A549 (cell line): ENCODE data around the gene SMTNL2. TPM values are rescaled to one million over a fixed set of nuclear protein-coding genes. Genes with fewer than 3 reads are reported as not detected.
A peak's percentile ranks its signal among the peaks of the same experiment; 100 is the strongest.

Experiments used
- ATAC-seq, 2 experiments: fragments of 200-7000 bp in 1 of 2; fragments of >200 bp in 1 of 2; cut with Nextera tagmentation in 1 of 2; cut with Tn5 transposase in 1 of 2; 3 replicates each; pipeline versions ENCODE4 v1.8.0 to v1.9.1; 2018 to 2020; ENCODE audit warnings: mild to moderate bottlenecking in 1 of 2, moderate library complexity in 1 of 2
- CTCF ChIA-PET: fragments of 300-600 bp; sonication (Branson Sonifier 250); formaldehyde crosslinking; extraction: SDS; loops from one replicate; lab custom pipeline; 2021; ENCODE audit warnings: antibody characterized with exemption, inconsistent platforms; lab: Yijun Ruan, JAX
- POLR2A ChIA-PET: fragments of 350-600 bp; formaldehyde crosslinking; extraction: SDS; loops from one replicate; lab custom pipeline; 2021; ENCODE audit warnings: antibody characterized with exemption, inconsistent platforms; lab: Yijun Ruan, JAX
- DNase-seq, 2 experiments: peaks; one replicate each; pipeline versions ENCODE4 v3.0.0 to v3.0.0-alpha.2; 2011 to 2016; ENCODE audit warnings: low read depth in 1 of 2, low spot score in 1 of 2
- FAIRE-seq: peaks from 2 replicates; lab custom pipeline; 2011; peaks lifted over from hg19 to GRCh38; lab: Jason Lieb, UNC
- H3K27ac ChIP-seq, 2 experiments: fragments of >200 bp; sonication (Bioruptor Twin); formaldehyde crosslinking; 3 replicates each; pipeline ENCODE4 v1.5.1; 2016 to 2017
- H3K4me1 ChIP-seq: fragments of >200 bp; sonication (Bioruptor Twin); formaldehyde crosslinking; 3 replicates; pipeline ENCODE4 v1.6.1; 2016
- H3K4me2 ChIP-seq: fragments of >200 bp; sonication (Bioruptor Twin); formaldehyde crosslinking; 3 replicates; pipeline ENCODE4 v1.6.1; 2016
- H3K4me3 ChIP-seq: fragments of >200 bp; sonication (Bioruptor Twin); formaldehyde crosslinking; 3 replicates; pipeline ENCODE4 v1.5.1; 2016
- H3K9me3 ChIP-seq: fragments of >200 bp; sonication (Bioruptor Twin); formaldehyde crosslinking; 3 replicates; pipeline ENCODE4 v1.6.1; 2016
- BHLHE40 ChIP-seq: IDR thresholded peaks from 2 replicates; pipeline ENCODE4 v1.6.1; 2012; ENCODE audit warnings: low read depth, low read length, inconsistent platforms
- CBX2 ChIP-seq: fragments of 200-600 bp; sonication (generic); IDR thresholded peaks from 2 replicates; pipeline ENCODE4 v1.6.1; 2016; ENCODE audit warnings: low read depth, mild to moderate bottlenecking, borderline replicate concordance
- CHD4 ChIP-seq: fragments of 200-600 bp; sonication (generic); IDR thresholded peaks from 2 replicates; pipeline ENCODE4 v1.6.1; 2016; ENCODE audit warnings: antibody characterized with exemption, mild to moderate bottlenecking, borderline replicate concordance
- EP300 ChIP-seq, 2 experiments: fragments of >200 bp; sonication (Bioruptor Twin); formaldehyde crosslinking; IDR thresholded peaks; 2 replicates in 1 of 2; 3 replicates in 1 of 2; pipeline ENCODE4 v1.6.1; 2016 to 2017
- FOSB ChIP-seq: fragments of 250-450 bp; sonication (Bioruptor Pico); IDR thresholded peaks from 2 replicates; pipeline ENCODE4 v1.5.0; 2020; ENCODE audit warnings: mild to moderate bottlenecking, moderate library complexity
- FOXS1 ChIP-seq: fragments of 250-450 bp; sonication (Bioruptor Pico); IDR thresholded peaks from 2 replicates; pipeline ENCODE4 v1.5.0; 2020; ENCODE audit warnings: mild to moderate bottlenecking, moderate library complexity
- HDAC2 ChIP-seq: fragments of 200-600 bp; sonication (generic); IDR thresholded peaks from 2 replicates; pipeline ENCODE4 v1.6.1; 2016
- KDM1A ChIP-seq: fragments of 200-600 bp; sonication (generic); IDR thresholded peaks from 2 replicates; pipeline ENCODE4 v1.6.1; 2016; ENCODE audit warnings: low read depth, mild to moderate bottlenecking
- NPAS2 ChIP-seq: fragments of 250-450 bp; sonication (Bioruptor Pico); IDR thresholded peaks from 2 replicates; pipeline ENCODE4 v1.8.0; 2022; ENCODE audit warnings: mild to moderate bottlenecking, moderate library complexity, borderline replicate concordance
- PHF8 ChIP-seq: fragments of 200-600 bp; sonication (generic); IDR thresholded peaks from 2 replicates; pipeline ENCODE4 v1.6.1; 2016; ENCODE audit warnings: low read depth, mild to moderate bottlenecking, antibody characterized with exemption, moderate library complexity, borderline replicate concordance
- POLR2AphosphoS2 ChIP-seq: conservative IDR thresholded peaks from 2 replicates; pipeline ENCODE4 v1.6.1; 2012; ENCODE audit warnings: low read length, improper control_type of control experiment, inconsistent platforms
- RCOR1 ChIP-seq: fragments of 150-350 bp; IDR thresholded peaks from 2 replicates; pipeline ENCODE4 v1.6.1; 2014; ENCODE audit warnings: antibody characterized with exemption, low read length, low read depth
- SMC3 ChIP-seq: fragments of >200 bp; sonication (Bioruptor Twin); formaldehyde crosslinking; IDR thresholded peaks from 3 replicates; pipeline ENCODE4 v1.6.1; 2018; ENCODE audit warnings: inconsistent platforms
- TFCP2L1 ChIP-seq: fragments of 250-450 bp; sonication (Bioruptor Pico); IDR thresholded peaks from 2 replicates; pipeline ENCODE4 v1.5.0; 2021; ENCODE audit warnings: mild to moderate bottlenecking
- ZC3H11A ChIP-seq: fragments of 450-650 bp; IDR thresholded peaks from 2 replicates; pipeline ENCODE4 v1.6.1; 2014; ENCODE audit warnings: antibody characterized with exemption, mild to moderate bottlenecking
- ZNF302 ChIP-seq: fragments of 250-450 bp; sonication (Bioruptor Pico); IDR thresholded peaks from 2 replicates; pipeline ENCODE4 v1.9.0; 2021; ENCODE audit warnings: inconsistent platforms, mild to moderate bottlenecking, moderate library complexity
- WGBS: methylation state at CpG from one replicate; pipeline ENCODE4 v1.1.6; 2017; ENCODE audit errors: missing lambda C conversion rate; 5-methylcytosine and 5-hydroxymethylcytosine counted together
- polyA plus RNA-seq, 4 experiments: library from polyadenylated mRNA; depleted of rRNA in 3 of 4; stranded (reverse); fragments of >200 nt; fragmentation: RNase III in 1 of 4; extraction: RNeasy Plus Mini Kit Qiagen cat#74134 plus additional on column Dnase treatment in 1 of 4; gene quantifications; 2 replicates in 3 of 4; 3 replicates in 1 of 4; pipeline ENCODE4 v1.2.3, GENCODE V29; 2011 to 2017
- TF ChIP-seq, protein P1 (sequence below): fragments of >200 bp; sonication (Bioruptor Twin); formaldehyde crosslinking; IDR thresholded peaks from 3 replicates; pipeline ENCODE4 v1.6.1; 2016
- TF ChIP-seq, protein P2 (sequence below): fragments of 250-450 bp; sonication (Bioruptor Pico); IDR thresholded peaks from 2 replicates; pipeline ENCODE4 v1.5.0; 2020; ENCODE audit warnings: low read depth, mild to moderate bottlenecking, moderate library complexity
- TF ChIP-seq, protein P3 (sequence below): IDR thresholded peaks from 2 replicates; pipeline ENCODE4 v1.6.1; 2012
- TF ChIP-seq, protein P4 (sequence below): fragments of 250-450 bp; sonication (Bioruptor Pico); IDR thresholded peaks from 2 replicates; pipeline ENCODE4 v1.5.0; 2021; ENCODE audit warnings: mild to moderate bottlenecking, moderate library complexity, borderline replicate concordance
- TF ChIP-seq, protein P5 (sequence below): IDR thresholded peaks from 2 replicates; pipeline ENCODE4 v1.6.1; 2012; ENCODE audit warnings: low read depth, borderline replicate concordance
- TF ChIP-seq, protein P6 (sequence below): fragments of 200-600 bp; sonication (generic); IDR thresholded peaks from 2 replicates; pipeline ENCODE4 v1.6.1; 2016; ENCODE audit warnings: antibody characterized with exemption, mild to moderate bottlenecking, moderate library complexity
- TF ChIP-seq, protein P7 (sequence below): fragments of 450-650 bp; IDR thresholded peaks from 2 replicates; pipeline ENCODE4 v1.6.1; 2014; ENCODE audit warnings: antibody characterized with exemption

SMTNL2 gene
- polyA plus RNA-seq, 2 of the 4 experiments (the other 2 are of a cell fraction), result 0.05 to 0.06 TPM

DNA sequence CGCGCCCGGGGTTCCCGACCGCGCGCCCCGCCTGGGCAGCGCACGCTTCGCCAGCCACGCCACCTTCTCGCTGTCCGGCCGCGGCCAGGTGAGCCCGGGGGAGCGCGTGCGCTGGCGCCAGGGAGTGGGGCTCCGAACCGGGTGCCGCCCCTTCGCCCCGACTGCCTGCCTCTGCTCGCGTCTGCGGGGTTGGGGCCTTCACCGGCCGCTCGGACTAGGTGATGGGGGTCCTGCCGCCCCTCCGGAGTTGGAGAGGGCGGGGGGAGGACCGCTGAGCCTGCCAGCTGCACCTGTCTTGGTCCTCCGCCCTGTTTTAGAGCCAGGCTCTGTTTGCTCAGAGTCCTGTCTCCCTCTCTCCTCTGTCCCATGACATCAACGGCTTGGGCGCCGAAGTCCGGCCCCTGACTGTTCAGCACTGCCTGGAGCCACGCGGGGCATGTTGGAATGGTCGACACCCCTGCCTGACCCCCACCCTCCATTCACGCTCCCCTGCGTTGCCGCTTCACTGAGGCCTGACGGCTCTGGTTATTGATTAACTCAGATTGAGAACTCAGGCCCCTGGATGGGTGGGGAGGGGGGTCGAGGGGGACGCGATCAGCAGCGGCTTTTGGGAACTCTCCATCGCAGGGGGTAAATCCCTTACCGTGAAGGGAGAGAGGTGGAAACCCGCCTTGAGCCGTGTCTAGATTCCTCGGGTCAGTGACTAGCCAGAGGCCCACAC, 748 bp downstream of the SMTNL2 start:
- TF ChIP-seq PHF8, result no peak
- TF ChIP-seq EP300 (IDR thresholded peaks at IDR 0.05), result no peak
- no peak for TF ChIP-seq KDM1A
- TF ChIP-seq, protein P1, sequence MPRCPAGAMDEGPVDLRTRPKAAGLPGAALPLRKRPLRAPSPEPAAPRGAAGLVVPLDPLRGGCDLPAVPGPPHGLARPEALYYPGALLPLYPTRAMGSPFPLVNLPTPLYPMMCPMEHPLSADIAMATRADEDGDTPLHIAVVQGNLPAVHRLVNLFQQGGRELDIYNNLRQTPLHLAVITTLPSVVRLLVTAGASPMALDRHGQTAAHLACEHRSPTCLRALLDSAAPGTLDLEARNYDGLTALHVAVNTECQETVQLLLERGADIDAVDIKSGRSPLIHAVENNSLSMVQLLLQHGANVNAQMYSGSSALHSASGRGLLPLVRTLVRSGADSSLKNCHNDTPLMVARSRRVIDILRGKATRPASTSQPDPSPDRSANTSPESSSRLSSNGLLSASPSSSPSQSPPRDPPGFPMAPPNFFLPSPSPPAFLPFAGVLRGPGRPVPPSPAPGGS, result no peak
- TF ChIP-seq, protein P2, sequence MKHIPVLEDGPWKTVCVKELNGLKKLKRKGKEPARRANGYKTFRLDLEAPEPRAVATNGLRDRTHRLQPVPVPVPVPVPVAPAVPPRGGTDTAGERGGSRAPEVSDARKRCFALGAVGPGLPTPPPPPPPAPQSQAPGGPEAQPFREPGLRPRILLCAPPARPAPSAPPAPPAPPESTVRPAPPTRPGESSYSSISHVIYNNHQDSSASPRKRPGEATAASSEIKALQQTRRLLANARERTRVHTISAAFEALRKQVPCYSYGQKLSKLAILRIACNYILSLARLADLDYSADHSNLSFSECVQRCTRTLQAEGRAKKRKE (CRISPR knock-in tag), result no peak
- no peak for TF ChIP-seq CBX2
- TF ChIP-seq, protein P3, sequence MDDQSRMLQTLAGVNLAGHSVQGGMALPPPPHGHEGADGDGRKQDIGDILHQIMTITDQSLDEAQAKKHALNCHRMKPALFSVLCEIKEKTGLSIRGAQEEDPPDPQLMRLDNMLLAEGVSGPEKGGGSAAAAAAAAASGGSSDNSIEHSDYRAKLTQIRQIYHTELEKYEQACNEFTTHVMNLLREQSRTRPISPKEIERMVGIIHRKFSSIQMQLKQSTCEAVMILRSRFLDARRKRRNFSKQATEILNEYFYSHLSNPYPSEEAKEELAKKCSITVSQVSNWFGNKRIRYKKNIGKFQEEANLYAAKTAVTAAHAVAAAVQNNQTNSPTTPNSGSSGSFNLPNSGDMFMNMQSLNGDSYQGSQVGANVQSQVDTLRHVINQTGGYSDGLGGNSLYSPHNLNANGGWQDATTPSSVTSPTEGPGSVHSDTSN, result no peak
- TF ChIP-seq RCOR1, result no peak
- TF ChIP-seq ZC3H11A, result no peak
- no peak for FAIRE-seq
- Histone ChIP-seq H3K4me1 (peaks cover 7% of the 10 kb centered on the region; the same call in 2 of the 3 replicates), H3K9me3 (no peaks in the 10 kb centered on the region), H3K4me2 (peak overlapping the region; percentile 95), H3K27ac (peak overlapping the region in 1 of 2 experiments; percentile 70; a peak in 2 of 6 replicates), H3K4me3 (peak overlapping the region; percentile 49)
- DNase-seq, result no peak
- 52% methylated on average over 23 of the region's 57 CpGs for WGBS
- no peak for ATAC-seq
- CTCF ChIA-PET, result interaction anchor here (0.9 to 2.6 kb wide), 9 partner anchors 11 to 65 kb away, joined by 3 to 24 read pairs (median 3); no protein-coding TSS in a partner anchor
- POLR2A ChIA-PET, result no interaction called here

DNA sequence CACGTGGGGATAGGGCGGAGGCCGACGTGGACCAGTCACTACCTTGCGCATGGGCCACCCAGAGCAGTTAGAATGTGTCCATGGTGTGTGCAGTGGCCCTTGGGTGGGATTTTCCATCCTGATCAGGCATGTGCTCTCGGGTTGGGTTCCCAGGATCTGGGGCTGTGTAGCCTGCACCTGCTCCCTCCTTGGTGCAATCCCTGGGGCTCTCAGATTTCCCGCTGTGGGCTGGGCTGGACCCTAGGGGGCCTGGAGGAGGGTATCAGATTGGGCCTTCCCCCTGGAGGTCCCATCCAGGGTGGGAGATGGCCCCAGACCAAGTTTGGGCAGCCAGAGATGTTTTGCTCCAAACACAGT, 1.3 kb downstream of the SMTNL2 start:
- no peak for ATAC-seq
- Histone ChIP-seq H3K4me2 (no peak overlapping the region), H3K27ac (no peak overlapping the region), H3K4me3 (no peak overlapping the region), H3K9me3 (no peaks in the 10 kb centered on the region), H3K4me1 (peaks cover 7% of the 10 kb centered on the region; the same call in 2 of the 3 replicates)
- ChIA-PET CTCF (interaction anchor here (2.6 to 18.8 kb wide), 3 partner anchors 19 to 40 kb away, joined by 9 to 186 read pairs (median 23); no protein-coding TSS in a partner anchor), POLR2A (interaction anchor here (0.7 kb wide), 1 partner anchor 76 kb away, joined by 3 read pairs; no protein-coding TSS in a partner anchor)
- no peak for FAIRE-seq
- 84% methylated on average over 7 of the region's 7 CpGs for WGBS
- no peak for DNase-seq
- TF ChIP-seq, protein P4, sequence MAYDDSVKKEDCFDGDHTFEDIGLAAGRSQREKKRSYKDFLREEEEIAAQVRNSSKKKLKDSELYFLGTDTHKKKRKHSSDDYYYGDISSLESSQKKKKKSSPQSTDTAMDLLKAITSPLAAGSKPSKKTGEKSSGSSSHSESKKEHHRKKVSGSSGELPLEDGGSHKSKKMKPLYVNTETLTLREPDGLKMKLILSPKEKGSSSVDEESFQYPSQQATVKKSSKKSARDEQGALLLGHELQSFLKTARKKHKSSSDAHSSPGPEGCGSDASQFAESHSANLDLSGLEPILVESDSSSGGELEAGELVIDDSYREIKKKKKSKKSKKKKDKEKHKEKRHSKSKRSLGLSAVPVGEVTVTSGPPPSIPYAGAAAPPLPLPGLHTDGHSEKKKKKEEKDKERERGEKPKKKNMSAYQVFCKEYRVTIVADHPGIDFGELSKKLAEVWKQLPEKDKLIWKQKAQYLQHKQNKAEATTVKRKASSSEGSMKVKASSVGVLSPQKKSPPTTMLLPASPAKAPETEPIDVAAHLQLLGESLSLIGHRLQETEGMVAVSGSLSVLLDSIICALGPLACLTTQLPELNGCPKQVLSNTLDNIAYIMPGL (CRISPR knock-in tag), result no peak
- no peak for TF ChIP-seq ZNF302 (CRISPR knock-in tag)
- TF ChIP-seq, protein P3, result no peak
- TF ChIP-seq, protein P5, sequence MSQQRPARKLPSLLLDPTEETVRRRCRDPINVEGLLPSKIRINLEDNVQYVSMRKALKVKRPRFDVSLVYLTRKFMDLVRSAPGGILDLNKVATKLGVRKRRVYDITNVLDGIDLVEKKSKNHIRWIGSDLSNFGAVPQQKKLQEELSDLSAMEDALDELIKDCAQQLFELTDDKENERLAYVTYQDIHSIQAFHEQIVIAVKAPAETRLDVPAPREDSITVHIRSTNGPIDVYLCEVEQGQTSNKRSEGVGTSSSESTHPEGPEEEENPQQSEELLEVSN, result no peak
- TF ChIP-seq, protein P6, sequence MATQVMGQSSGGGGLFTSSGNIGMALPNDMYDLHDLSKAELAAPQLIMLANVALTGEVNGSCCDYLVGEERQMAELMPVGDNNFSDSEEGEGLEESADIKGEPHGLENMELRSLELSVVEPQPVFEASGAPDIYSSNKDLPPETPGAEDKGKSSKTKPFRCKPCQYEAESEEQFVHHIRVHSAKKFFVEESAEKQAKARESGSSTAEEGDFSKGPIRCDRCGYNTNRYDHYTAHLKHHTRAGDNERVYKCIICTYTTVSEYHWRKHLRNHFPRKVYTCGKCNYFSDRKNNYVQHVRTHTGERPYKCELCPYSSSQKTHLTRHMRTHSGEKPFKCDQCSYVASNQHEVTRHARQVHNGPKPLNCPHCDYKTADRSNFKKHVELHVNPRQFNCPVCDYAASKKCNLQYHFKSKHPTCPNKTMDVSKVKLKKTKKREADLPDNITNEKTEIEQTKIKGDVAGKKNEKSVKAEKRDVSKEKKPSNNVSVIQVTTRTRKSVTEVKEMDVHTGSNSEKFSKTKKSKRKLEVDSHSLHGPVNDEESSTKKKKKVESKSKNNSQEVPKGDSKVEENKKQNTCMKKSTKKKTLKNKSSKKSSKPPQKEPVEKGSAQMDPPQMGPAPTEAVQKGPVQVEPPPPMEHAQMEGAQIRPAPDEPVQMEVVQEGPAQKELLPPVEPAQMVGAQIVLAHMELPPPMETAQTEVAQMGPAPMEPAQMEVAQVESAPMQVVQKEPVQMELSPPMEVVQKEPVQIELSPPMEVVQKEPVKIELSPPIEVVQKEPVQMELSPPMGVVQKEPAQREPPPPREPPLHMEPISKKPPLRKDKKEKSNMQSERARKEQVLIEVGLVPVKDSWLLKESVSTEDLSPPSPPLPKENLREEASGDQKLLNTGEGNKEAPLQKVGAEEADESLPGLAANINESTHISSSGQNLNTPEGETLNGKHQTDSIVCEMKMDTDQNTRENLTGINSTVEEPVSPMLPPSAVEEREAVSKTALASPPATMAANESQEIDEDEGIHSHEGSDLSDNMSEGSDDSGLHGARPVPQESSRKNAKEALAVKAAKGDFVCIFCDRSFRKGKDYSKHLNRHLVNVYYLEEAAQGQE, result no peak
- no peak for TF ChIP-seq PHF8
- TF ChIP-seq NPAS2 (CRISPR knock-in tag), result no peak
- TF ChIP-seq FOXS1 (CRISPR knock-in tag), result no peak
- no peak for TF ChIP-seq HDAC2
- TF ChIP-seq SMC3, result no peak
- no peak for TF ChIP-seq FOSB (CRISPR knock-in tag)
- TF ChIP-seq, protein P7, sequence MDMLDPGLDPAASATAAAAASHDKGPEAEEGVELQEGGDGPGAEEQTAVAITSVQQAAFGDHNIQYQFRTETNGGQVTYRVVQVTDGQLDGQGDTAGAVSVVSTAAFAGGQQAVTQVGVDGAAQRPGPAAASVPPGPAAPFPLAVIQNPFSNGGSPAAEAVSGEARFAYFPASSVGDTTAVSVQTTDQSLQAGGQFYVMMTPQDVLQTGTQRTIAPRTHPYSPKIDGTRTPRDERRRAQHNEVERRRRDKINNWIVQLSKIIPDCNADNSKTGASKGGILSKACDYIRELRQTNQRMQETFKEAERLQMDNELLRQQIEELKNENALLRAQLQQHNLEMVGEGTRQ, result no peak
- no peak for TF ChIP-seq CHD4
- no peak for TF ChIP-seq BHLHE40
- TF ChIP-seq POLR2AphosphoS2, result no peak
- no peak for TF ChIP-seq TFCP2L1 (CRISPR knock-in tag)
